Tibial nerve (tissue), 3 donors: ENCODE results near the gene SHROOM3.

Experiments used
- POLR2A ChIP-seq, 2 donors: fragments of 450-650 bp; IDR thresholded peaks; one replicate each; pipeline ENCODE4 v1.6.1; 2017; ENCODE audit warnings: antibody characterized with exemption in 2 of 2, mild to moderate bottlenecking in 2 of 2, moderate library complexity in 2 of 2
- TF ChIP-seq, protein P1 (sequence below), 5 experiments: fragments of 200-600 bp in 3 of 5; fragments of 450-650 bp in 2 of 5; sonication (generic) in 3 of 5; IDR thresholded peaks; one replicate each; pipeline ENCODE4 v1.5.1; 2016 to 2019; ENCODE audit warnings: antibody characterized with exemption in 5 of 5, mild to moderate bottlenecking in 3 of 5, moderate library complexity in 2 of 5

DNA sequence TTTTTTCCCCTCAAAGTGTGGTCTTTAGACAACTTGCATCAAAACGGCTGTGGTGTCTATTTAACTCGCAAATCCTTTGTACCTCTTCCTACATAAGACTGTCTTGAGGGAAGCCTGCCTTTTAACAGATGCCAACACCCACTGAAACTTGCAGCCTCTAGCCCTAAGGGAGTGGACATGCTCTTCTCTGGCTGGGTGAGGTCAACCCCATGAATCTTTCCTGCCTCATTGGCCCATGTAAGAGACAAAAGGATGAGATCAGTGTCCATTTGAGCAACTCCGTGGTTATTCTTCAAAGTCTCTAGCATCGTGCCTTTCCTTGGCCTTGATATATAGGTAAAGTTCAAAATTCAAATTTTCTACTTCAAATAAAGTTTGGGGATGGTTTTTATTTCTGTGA is 134.7 kb downstream of the SHROOM3 start:
- TF ChIP-seq, protein P1, sequence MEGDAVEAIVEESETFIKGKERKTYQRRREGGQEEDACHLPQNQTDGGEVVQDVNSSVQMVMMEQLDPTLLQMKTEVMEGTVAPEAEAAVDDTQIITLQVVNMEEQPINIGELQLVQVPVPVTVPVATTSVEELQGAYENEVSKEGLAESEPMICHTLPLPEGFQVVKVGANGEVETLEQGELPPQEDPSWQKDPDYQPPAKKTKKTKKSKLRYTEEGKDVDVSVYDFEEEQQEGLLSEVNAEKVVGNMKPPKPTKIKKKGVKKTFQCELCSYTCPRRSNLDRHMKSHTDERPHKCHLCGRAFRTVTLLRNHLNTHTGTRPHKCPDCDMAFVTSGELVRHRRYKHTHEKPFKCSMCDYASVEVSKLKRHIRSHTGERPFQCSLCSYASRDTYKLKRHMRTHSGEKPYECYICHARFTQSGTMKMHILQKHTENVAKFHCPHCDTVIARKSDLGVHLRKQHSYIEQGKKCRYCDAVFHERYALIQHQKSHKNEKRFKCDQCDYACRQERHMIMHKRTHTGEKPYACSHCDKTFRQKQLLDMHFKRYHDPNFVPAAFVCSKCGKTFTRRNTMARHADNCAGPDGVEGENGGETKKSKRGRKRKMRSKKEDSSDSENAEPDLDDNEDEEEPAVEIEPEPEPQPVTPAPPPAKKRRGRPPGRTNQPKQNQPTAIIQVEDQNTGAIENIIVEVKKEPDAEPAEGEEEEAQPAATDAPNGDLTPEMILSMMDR (IDR thresholded peaks at IDR 0.05), result no peak
- TF ChIP-seq POLR2A (IDR thresholded peaks at IDR 0.05), result no peak
